B cell (primary cell): Measurements from ENCODE around the gene PLXNA1. TPM values are rescaled to one million over a fixed set of nuclear protein-coding genes. Genes with fewer than 3 reads are reported as not detected.

Source experiments
- ATAC-seq: fragments of 200-7000 bp; cut with Tn5 transposase; one replicate; pipeline ENCODE4 v1.10.0; 2021; ENCODE audit warnings: low read depth, mild to moderate bottlenecking, moderate number of reproducible peaks, moderate library complexity
- CTCF ChIA-PET: fragments of 350-600 bp; sonication (Branson Sonifier 250); formaldehyde crosslinking; loops from one replicate; lab custom pipeline; 2021; ENCODE audit warnings: antibody characterized with exemption, inconsistent platforms; lab: Charles Lee
- POLR2A ChIA-PET: fragments of 350-600 bp; sonication (Branson Sonifier 250); formaldehyde crosslinking; loops from one replicate; lab custom pipeline; 2021; ENCODE audit warnings: antibody characterized with exemption; lab: Charles Lee
- DNase-seq: peaks from one replicate; pipeline ENCODE4 v3.0.0; 2013
- H2AFZ ChIP-seq: 2 replicates; pipeline ENCODE4 v1.6.1; 2012; ENCODE audit warnings: mild to moderate bottlenecking, low read depth, low read length; ENCODE audit not compliant: insufficient read depth, poor library complexity, severe bottlenecking
- H3K27ac ChIP-seq, 2 donors: 1 replicate in 1 of 2; 2 replicates in 1 of 2; pipeline ENCODE4 v1.5.1; 2012 to 2013; ENCODE audit warnings: low read length in 2 of 2, mild to moderate bottlenecking in 2 of 2, moderate library complexity in 1 of 2
- H3K27me3 ChIP-seq, 4 experiments: fragments of 200-600 bp in 1 of 4; sonication (generic) in 1 of 4; replicated peaks in 1 of 4; 1 replicate in 2 of 4; 2 replicates in 2 of 4; pipeline versions ENCODE4 v1.6.1 to v1.7.0; 2013 to 2016; ENCODE audit warnings: low read length in 3 of 4, mild to moderate bottlenecking in 2 of 4, mixed read lengths in 1 of 4, moderate library complexity in 1 of 4; ENCODE audit not compliant: insufficient read depth in 4 of 4, control insufficient read depth in 3 of 4; ENCODE audit errors: control extremely low read depth in 1 of 4
- H3K36me3 ChIP-seq, 2 experiments: replicated peaks in 1 of 2; 1 replicate in 1 of 2; 2 replicates in 1 of 2; pipeline versions ENCODE4 v1.6.1 to v1.7.1; 2013; ENCODE audit warnings: low read length in 1 of 2; ENCODE audit not compliant: insufficient read depth in 2 of 2, control insufficient read depth in 1 of 2; ENCODE audit errors: control extremely low read depth in 1 of 2, extremely low read depth in 1 of 2
- H3K4me1 ChIP-seq, 2 donors: fragments of 200-600 bp in 1 of 2; sonication (generic) in 1 of 2; 1 replicate in 1 of 2; 2 replicates in 1 of 2; pipeline versions ENCODE4 v1.5.1 to v1.6.1; 2013 to 2017; ENCODE audit warnings: low read length in 2 of 2; ENCODE audit not compliant: control insufficient read depth in 2 of 2, insufficient read depth in 2 of 2
- H3K4me2 ChIP-seq: replicated peaks from 2 replicates; pipeline ENCODE3; 2012; ENCODE audit warnings: mild to moderate bottlenecking, low read depth, low read length; ENCODE audit not compliant: poor library complexity, severe bottlenecking
- H3K4me3 ChIP-seq, 5 experiments: fragments of 200-600 bp in 1 of 5; sonication (generic) in 1 of 5; 1 replicate in 3 of 5; 2 replicates in 2 of 5; pipeline versions ENCODE4 v1.5.1 to v1.7.0; 2011 to 2016; ENCODE audit warnings: low read length in 4 of 5, mild to moderate bottlenecking in 4 of 5, low read depth in 2 of 5, control low read depth in 1 of 5, moderate library complexity in 1 of 5; ENCODE audit not compliant: insufficient read depth in 1 of 5; ENCODE audit errors: control extremely low read depth in 1 of 5, extremely low read depth in 1 of 5
- H3K79me2 ChIP-seq: fragments of 200-600 bp; sonication (generic); one replicate; pipeline ENCODE4 v1.6.0; 2016; ENCODE audit warnings: low read length; ENCODE audit not compliant: control insufficient read depth, insufficient read depth
- H3K9ac ChIP-seq: fragments of 200-600 bp; sonication (generic); 2 replicates; pipeline ENCODE4 v1.6.1; 2017; ENCODE audit warnings: mild to moderate bottlenecking, low read length, moderate library complexity
- H3K9me3 ChIP-seq, 3 donors: one replicate each; pipeline versions ENCODE4 v1.6.1 to v1.7.1; 2013; ENCODE audit warnings: low read length in 2 of 3; ENCODE audit not compliant: control insufficient read depth in 2 of 3, insufficient read depth in 1 of 3; ENCODE audit errors: control extremely low read depth in 1 of 3
- H4K20me1 ChIP-seq: 2 replicates; pipeline ENCODE4 v1.6.0; 2012; ENCODE audit warnings: mild to moderate bottlenecking, low read length; ENCODE audit not compliant: insufficient read depth, control insufficient read depth, poor library complexity, severe bottlenecking
- H3K27ac Mint-ChIP-seq: one replicate; pipeline ENCODE4 v1.8.0; 2021; ENCODE audit warnings: mixed read lengths
- H3K27me3 Mint-ChIP-seq: one replicate; pipeline ENCODE4 v1.8.0; 2021; ENCODE audit warnings: mixed read lengths
- H3K4me1 Mint-ChIP-seq: one replicate; pipeline ENCODE4 v1.8.0; 2021; ENCODE audit warnings: mixed read lengths
- H3K4me3 Mint-ChIP-seq: one replicate; pipeline ENCODE4 v1.8.0; 2021; ENCODE audit warnings: mixed read lengths
- H3K9me3 Mint-ChIP-seq: one replicate; pipeline ENCODE4 v1.8.0; 2022; ENCODE audit warnings: mixed read lengths; ENCODE audit not compliant: insufficient read depth
- EZH2 ChIP-seq: IDR thresholded peaks from 2 replicates; pipeline ENCODE4 v1.6.1; 2012; ENCODE audit warnings: borderline replicate concordance, low read depth, mild to moderate bottlenecking, moderate library complexity, low read length; ENCODE audit not compliant: insufficient read depth, poor library complexity, severe bottlenecking
- WGBS: methylation state at CpG from one replicate; pipeline ENCODE4 v1.1.5; 2013; ENCODE audit warnings: missing lambda C conversion rate; ENCODE audit not compliant: insufficient coverage; 5-methylcytosine and 5-hydroxymethylcytosine counted together
- intact Hi-C: fragments of 100-400 bp; cut with micrococcal nuclease; formaldehyde crosslinking; loops from one replicate; pipeline ENCODE4 v1.10.0; 2022
- polyA plus RNA-seq: library from polyadenylated mRNA; depleted of rRNA; stranded (reverse); fragments of >200 nt; gene quantifications from 2 replicates; pipeline ENCODE4 v1.2.3, GENCODE V29; 2012
- total RNA-seq, 2 donors: library from RNA; stranded (reverse); fragments of 120-200 nt in 1 of 2; gene quantifications; 1 replicate in 1 of 2; 2 replicates in 1 of 2; pipeline versions ENCODE4 v1.2.3 to v1.2.4, GENCODE V29; 2013 to 2022
- TF ChIP-seq, protein P1 (sequence below): fragments of 200-600 bp; IDR thresholded peaks from one replicate; pipeline ENCODE4 v1.8.0; 2022; ENCODE audit warnings: antibody characterized with exemption, mild to moderate bottlenecking

The PLXNA1 gene
- total and polyA plus RNA-seq, 2 donors (not counting 1 experiment from before 2014, with no cell fraction given) = 6.7 to 22.3 TPM

DNA sequence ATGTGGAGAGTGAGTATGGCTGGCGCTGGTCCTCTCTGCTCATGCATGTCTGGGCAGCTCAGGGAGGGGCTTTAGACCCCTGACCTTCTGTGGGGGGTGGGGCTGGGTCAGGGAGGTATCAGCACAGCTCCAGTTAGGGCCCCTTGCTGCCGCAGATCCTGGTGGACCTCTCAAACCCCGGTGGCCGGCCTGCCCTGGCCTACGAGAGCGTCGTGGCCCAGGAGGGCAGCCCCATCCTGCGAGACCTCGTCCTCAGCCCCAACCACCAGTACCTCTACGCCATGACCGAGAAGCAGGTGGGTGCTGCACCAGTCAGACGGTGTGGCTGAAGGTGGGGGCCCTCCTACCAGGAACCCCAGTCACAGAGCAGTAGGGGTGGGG lies 20.2 kb downstream of the PLXNA1 start:
- CTCF ChIA-PET = no interaction called here
- H3K27ac Mint-ChIP-seq = no peak overlapping the region

GRCh38 chr3:127003601-127004280 lies 20.8 kb downstream of the PLXNA1 start:
- Histone ChIP-seq H2AFZ (no peak overlapping the region), H3K36me3 (no peaks in the 10 kb centered on the region), H3K27ac (no peak overlapping the region), H3K4me3 (no peak overlapping the region), H3K9ac (no peak overlapping the region), H3K27me3 (no peaks in the 10 kb centered on the region), H4K20me1 (no peaks in the 10 kb centered on the region), H3K4me2 (no peak overlapping the region), H3K9me3 (no peaks in the 10 kb centered on the region), H3K4me1 (no peaks in the 10 kb centered on the region), H3K79me2 (no peaks in the 10 kb centered on the region)
- WGBS = 87% methylated on average over 7 of the region's 7 CpGs
- DNase-seq (no peak), ATAC-seq (no peak)
- H3K27ac Mint-ChIP-seq = no peak overlapping the region
- ChIA-PET POLR2A (no interaction called here), CTCF (interaction anchor here (0.9 kb wide), 1 partner anchor 8 kb away, joined by 3 read pairs; no protein-coding TSS in a partner anchor)
- H3K27me3 Mint-ChIP-seq = no peaks in the 10 kb centered on the region
- intact Hi-C loops = no loop called here
- no peak overlapping the region for H3K4me3 Mint-ChIP-seq
- H3K9me3 Mint-ChIP-seq = no peaks in the 10 kb centered on the region
- TF ChIP-seq, protein P1, sequence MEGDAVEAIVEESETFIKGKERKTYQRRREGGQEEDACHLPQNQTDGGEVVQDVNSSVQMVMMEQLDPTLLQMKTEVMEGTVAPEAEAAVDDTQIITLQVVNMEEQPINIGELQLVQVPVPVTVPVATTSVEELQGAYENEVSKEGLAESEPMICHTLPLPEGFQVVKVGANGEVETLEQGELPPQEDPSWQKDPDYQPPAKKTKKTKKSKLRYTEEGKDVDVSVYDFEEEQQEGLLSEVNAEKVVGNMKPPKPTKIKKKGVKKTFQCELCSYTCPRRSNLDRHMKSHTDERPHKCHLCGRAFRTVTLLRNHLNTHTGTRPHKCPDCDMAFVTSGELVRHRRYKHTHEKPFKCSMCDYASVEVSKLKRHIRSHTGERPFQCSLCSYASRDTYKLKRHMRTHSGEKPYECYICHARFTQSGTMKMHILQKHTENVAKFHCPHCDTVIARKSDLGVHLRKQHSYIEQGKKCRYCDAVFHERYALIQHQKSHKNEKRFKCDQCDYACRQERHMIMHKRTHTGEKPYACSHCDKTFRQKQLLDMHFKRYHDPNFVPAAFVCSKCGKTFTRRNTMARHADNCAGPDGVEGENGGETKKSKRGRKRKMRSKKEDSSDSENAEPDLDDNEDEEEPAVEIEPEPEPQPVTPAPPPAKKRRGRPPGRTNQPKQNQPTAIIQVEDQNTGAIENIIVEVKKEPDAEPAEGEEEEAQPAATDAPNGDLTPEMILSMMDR = no peak
- TF ChIP-seq EZH2 = no peak
- no peaks in the 10 kb centered on the region for H3K4me1 Mint-ChIP-seq

More for the DNA sequence above, 20.2 kb downstream of the PLXNA1 start:
- 92% methylated on average over 10 of the region's 12 CpGs for WGBS
- Histone ChIP-seq H4K20me1 (no peaks in the 10 kb centered on the region), H3K9me3 (no peaks in the 10 kb centered on the region), H2AFZ (no peak overlapping the region), H3K4me1 (no peaks in the 10 kb centered on the region), H3K36me3 (no peaks in the 10 kb centered on the region), H3K79me2 (no peaks in the 10 kb centered on the region), H3K4me2 (no peak overlapping the region), H3K27ac (no peak overlapping the region), H3K4me3 (no peak overlapping the region), H3K27me3 (no peaks in the 10 kb centered on the region), H3K9ac (no peak overlapping the region)
- POLR2A ChIA-PET = no interaction called here
- Mint-ChIP-seq H3K4me1 (no peaks in the 10 kb centered on the region), H3K27me3 (no peaks in the 10 kb centered on the region), H3K9me3 (no peaks in the 10 kb centered on the region), H3K4me3 (no peak overlapping the region)
- TF ChIP-seq, protein P1 = no peak
- TF ChIP-seq EZH2 = no peak
- DNase-seq = no peak
- intact Hi-C loops = no loop called here
- ATAC-seq = no peak
